Activated CD8-positive, alpha-beta T cell treated with anti-CD3 and anti-CD28 coated beads for 36 hours (primary cell): ENCODE results near the gene HPCA. TPM values are rescaled to one million over a fixed set of nuclear protein-coding genes. Genes with fewer than 3 reads are reported as not detected.

ENCODE experiments used
- ATAC-seq: fragments of 200-7000 bp; cut with Tn5 transposase; one replicate; pipeline ENCODE4 v1.10.0; 2021; ENCODE audit warnings: mild to moderate bottlenecking, moderate library complexity
- CTCF ChIA-PET: fragments of 350-600 bp; sonication (Branson Sonifier 250); formaldehyde crosslinking; loops from one replicate; lab custom pipeline; 2021; ENCODE audit warnings: antibody characterized with exemption; lab: Charles Lee
- POLR2A ChIA-PET: fragments of 350-600 bp; sonication (Branson Sonifier 250); formaldehyde crosslinking; loops from one replicate; lab custom pipeline; 2021; ENCODE audit warnings: antibody characterized with exemption; lab: Charles Lee
- DNase-seq: peaks from one replicate; pipeline ENCODE4 v3.0.0-alpha.2; 2020
- H3K27ac Mint-ChIP-seq: one replicate; pipeline ENCODE4 v1.8.0; 2021; ENCODE audit warnings: mild to moderate bottlenecking, mixed read lengths
- H3K27me3 Mint-ChIP-seq: one replicate; pipeline ENCODE4 v1.8.0; 2021; ENCODE audit warnings: mixed read lengths
- H3K36me3 Mint-ChIP-seq: one replicate; pipeline ENCODE4 v1.8.0; 2021; ENCODE audit warnings: low read depth, mixed read lengths
- H3K4me1 Mint-ChIP-seq: one replicate; pipeline ENCODE4 v1.8.0; 2021; ENCODE audit warnings: low read depth, mixed read lengths
- H3K4me3 Mint-ChIP-seq: one replicate; pipeline ENCODE4 v1.8.0; 2021; ENCODE audit warnings: mild to moderate bottlenecking, moderate library complexity, mixed read lengths
- H3K9me3 Mint-ChIP-seq: one replicate; pipeline ENCODE4 v1.8.0; 2021; ENCODE audit warnings: mixed read lengths
- intact Hi-C: fragments of 100-400 bp; cut with micrococcal nuclease; formaldehyde crosslinking; loops from one replicate; pipeline ENCODE4 v1.10.0; 2022
- total RNA-seq, 2 experiments: library from RNA; stranded (reverse); gene quantifications; one replicate each; pipeline ENCODE4 v1.2.3, GENCODE V29; 2021
- TF ChIP-seq, protein P1 (sequence below): fragments of 200-600 bp; IDR thresholded peaks from one replicate; pipeline ENCODE4 v1.8.0; 2022; ENCODE audit warnings: antibody characterized with exemption, mild to moderate bottlenecking

Gene HPCA
- total RNA-seq, 2 experiments from 2014 or later = 0.49 to 0.61 TPM

DNA sequence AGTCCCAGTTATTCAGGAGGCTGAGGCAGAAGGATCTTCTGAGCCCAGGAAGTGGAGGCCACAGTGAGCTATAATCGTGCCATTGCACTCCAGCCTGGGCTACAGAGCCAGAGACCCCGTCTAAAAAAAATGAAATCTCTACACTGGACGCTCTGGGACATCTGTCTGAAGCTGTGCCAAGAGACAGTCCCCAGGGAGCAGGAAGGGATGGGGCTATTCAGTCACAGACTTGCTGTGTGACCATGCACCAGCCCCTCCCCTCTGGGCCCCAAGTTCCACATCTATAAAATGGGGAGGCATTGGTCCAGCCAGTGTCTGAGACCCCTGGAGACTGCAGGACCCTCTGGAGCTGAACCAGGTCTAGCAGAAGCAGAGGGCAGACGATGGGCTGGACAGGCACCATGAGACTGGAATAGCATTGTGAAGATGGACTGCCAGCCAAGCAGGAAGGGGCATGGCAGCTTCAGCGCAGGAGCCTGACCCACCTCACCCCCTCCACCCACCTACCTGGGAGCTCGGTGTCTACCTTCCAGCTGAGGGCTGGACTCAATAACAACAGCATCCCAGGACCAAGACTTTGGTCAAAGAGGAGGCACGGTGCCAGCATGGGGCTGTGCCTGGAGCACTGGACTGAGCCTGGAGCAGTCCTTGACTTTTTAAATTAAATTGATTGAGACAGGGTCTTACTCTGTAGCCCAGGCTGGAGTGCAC lies 13.4 kb downstream of the HPCA start:
- no peak for ATAC-seq
- no peaks in the 10 kb centered on the region for H3K9me3 Mint-ChIP-seq
- TF ChIP-seq, protein P1, sequence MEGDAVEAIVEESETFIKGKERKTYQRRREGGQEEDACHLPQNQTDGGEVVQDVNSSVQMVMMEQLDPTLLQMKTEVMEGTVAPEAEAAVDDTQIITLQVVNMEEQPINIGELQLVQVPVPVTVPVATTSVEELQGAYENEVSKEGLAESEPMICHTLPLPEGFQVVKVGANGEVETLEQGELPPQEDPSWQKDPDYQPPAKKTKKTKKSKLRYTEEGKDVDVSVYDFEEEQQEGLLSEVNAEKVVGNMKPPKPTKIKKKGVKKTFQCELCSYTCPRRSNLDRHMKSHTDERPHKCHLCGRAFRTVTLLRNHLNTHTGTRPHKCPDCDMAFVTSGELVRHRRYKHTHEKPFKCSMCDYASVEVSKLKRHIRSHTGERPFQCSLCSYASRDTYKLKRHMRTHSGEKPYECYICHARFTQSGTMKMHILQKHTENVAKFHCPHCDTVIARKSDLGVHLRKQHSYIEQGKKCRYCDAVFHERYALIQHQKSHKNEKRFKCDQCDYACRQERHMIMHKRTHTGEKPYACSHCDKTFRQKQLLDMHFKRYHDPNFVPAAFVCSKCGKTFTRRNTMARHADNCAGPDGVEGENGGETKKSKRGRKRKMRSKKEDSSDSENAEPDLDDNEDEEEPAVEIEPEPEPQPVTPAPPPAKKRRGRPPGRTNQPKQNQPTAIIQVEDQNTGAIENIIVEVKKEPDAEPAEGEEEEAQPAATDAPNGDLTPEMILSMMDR = no peak
- intact Hi-C loops = no loop called here
- peaks cover 54% of the 10 kb centered on the region for H3K27me3 Mint-ChIP-seq
- no peak overlapping the region for H3K4me3 Mint-ChIP-seq
- no peaks in the 10 kb centered on the region for H3K36me3 Mint-ChIP-seq
- ChIA-PET POLR2A (no interaction called here), CTCF (interaction anchor here (1.7 to 3.1 kb wide), 2 partner anchors 13 to 155 kb away, joined by 7 read pairs; partner anchors contain the start of gene HPCA)
- H3K27ac Mint-ChIP-seq = no peak overlapping the region
- H3K4me1 Mint-ChIP-seq = peaks cover 7% of the 10 kb centered on the region
- no peak for DNase-seq

DNA sequence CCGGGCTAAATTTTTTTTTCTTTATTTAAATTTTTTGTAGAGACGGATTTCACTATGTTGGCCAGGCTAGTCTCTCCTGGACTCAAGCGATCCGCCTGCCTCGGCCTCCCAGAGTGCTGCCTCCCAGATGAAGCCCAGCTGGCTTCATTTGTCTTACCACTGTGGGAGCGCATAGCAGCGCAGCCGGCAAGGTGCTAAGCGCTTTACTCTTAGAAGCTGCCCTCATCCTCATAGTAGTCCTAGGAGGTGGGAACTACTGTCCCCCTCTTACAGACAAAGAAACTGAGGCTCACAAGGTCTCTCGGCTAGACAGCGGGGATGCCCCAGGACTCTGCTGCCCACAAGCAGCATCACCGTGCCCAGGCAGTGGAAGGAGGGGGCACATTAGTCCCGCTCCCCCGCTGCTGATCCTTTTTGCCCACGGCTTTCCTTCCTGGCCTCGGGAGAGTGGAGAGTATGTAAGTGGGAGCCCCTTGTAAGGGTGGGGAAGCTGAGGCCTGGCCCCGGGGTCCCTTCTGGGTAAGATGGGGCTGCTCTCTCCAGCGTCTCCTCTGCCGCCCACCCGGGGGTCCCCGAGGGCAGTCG lies 14.2 kb downstream of the HPCA start:
- TF ChIP-seq, protein P1 = no peak
- intact Hi-C loops = no loop called here
- POLR2A ChIA-PET = no interaction called here
- Mint-ChIP-seq H3K36me3 (no peaks in the 10 kb centered on the region), H3K9me3 (no peaks in the 10 kb centered on the region), H3K4me3 (peak overlapping the region; percentile 58), H3K27ac (no peak overlapping the region), H3K27me3 (peaks cover 54% of the 10 kb centered on the region), H3K4me1 (peaks cover 7% of the 10 kb centered on the region)
- DNase-seq (no peak), ATAC-seq (no peak)
- CTCF ChIA-PET = interaction anchor here (1.7 to 3.1 kb wide), 2 partner anchors 14 to 154 kb away, joined by 7 read pairs; partner anchors contain the start of gene HPCA

DNA sequence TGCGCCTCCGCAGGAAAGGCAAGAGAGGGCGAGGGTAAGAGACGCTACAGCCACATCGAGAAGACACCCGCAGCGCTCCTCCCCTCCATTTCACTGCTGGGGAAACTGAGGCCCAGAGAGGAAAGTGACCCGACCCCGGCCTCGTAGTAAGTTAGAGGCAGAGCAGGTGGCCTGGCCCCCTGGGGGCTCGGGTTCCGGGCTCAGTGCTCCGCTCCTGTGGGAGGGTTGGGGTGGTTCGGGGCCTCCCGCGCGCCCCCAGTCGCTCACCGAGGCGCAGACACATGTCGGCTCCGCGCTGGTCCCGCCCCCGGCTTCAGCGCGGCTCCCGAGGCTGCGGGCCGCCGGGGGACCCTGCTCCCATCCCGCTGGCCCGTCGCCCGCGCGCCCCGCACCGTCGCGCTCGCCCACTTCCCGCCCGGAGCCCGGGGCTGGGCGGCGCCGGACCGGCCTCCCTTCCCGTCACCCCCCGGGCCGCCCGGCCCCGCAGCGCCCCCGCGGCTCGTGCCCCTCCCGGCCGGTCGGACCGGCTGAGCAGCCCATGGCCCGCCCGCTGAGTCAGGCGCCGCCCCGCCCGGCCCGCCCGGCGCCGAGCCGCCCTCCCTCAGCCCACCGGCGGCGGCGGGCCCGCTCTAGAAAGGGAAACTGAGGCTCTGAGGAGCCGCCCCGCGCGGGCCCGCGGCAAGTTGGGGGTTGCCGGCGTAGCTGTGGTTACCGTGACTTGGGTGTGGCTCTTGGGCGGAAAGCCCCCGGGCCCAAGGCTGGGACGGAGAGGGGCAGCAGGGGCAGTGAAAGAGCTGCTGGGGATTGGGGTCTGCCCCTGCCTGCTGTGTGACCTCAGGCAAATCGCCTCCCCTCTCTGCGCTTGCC lies 14.9 kb downstream of the HPCA start, which contains the start of gene TMEM54:
Gene TMEM54 (minus strand): TSS at position 434 of the 867 bp plus-strand sequence. CDS start 151 bp downstream, at position 283.
- Mint-ChIP-seq H3K4me3 (peak within 1 kb of the TSS; percentile 65), H3K9me3 (no peaks in the 10 kb centered on the region), H3K27me3 (peaks cover 50% of the 10 kb centered on the region), H3K4me1 (peaks cover 7% of the 10 kb centered on the region), H3K27ac (no peak within 1 kb of the TSS), H3K36me3 (no peaks in the 10 kb centered on the region)
- TF ChIP-seq, protein P1 = no peak
- ChIA-PET POLR2A (interaction anchor here (0.6 to 1.0 kb wide), 2 partner anchors 8 to 15 kb away, joined by 3 read pairs; partner anchors contain the start of gene HPCA), CTCF (interaction anchor here (1.0 to 3.1 kb wide), 3 partner anchors 8 to 153 kb away, joined by 3 to 7 read pairs (median 3); no protein-coding TSS in a partner anchor)
- intact Hi-C loops = no loop called here
- peak; percentile 80 for ATAC-seq
- DNase-seq = peak; percentile 25

DNA sequence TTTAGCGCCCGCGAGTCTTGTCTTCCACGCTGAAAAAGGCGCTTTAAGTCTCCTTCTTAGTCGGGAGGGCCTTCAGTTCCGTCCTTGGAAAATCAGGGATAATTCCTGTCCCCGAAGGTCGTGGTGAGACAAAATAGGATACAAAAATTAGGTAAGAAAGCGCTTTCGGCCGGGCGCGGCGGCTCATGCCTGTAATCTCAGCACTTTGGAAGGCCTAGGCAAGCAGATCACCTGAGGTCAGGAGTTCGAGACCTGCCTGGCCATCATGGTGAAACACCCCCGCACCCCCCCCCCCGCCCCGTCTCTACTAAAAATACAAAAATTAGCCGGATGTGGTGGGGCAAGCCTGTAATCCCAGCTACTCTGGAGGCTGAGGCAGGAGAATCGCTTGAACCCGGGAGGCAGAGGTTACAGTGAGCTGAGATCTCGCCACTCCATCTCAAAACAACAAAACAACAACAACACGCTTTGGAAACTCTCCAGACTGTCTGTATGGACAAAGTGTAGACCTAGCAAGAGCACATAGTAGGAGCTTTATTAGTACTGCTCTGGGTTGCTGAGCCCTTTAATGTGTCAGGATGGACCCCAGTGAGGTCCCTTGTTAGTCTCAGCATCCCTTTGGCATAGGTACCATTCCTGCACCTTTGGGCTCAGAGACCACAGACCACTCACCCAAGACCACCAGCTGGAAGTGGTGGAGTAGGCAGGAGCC lies 15.7 kb downstream of the HPCA start:
- CTCF ChIA-PET = interaction anchor here (1.0 to 1.1 kb wide), 2 partner anchors 9 to 24 kb away, joined by 3 read pairs; no protein-coding TSS in a partner anchor
- Mint-ChIP-seq H3K9me3 (no peaks in the 10 kb centered on the region), H3K27me3 (peaks cover 46% of the 10 kb centered on the region), H3K36me3 (no peaks in the 10 kb centered on the region), H3K4me1 (peaks cover 7% of the 10 kb centered on the region), H3K4me3 (peak overlapping the region; percentile 65), H3K27ac (no peak overlapping the region)
- POLR2A ChIA-PET = interaction anchor here (0.6 to 1.0 kb wide), 2 partner anchors 9 to 16 kb away, joined by 3 read pairs; partner anchors contain the start of gene HPCA
- DNase-seq (no peak), ATAC-seq (no peak)
- intact Hi-C loops = no loop called here
- TF ChIP-seq, protein P1 = no peak
